Measurements from ENCODE around the gene GPR12. TPM values are rescaled to one million over a fixed set of nuclear protein-coding genes. Genes with fewer than 3 reads are reported as not detected.

The GPR12 gene
- total and polyA plus RNA-seq, 3 donors from 2014 or later, result 0.06 to 0.15 TPM; not detected in 1

DNA sequence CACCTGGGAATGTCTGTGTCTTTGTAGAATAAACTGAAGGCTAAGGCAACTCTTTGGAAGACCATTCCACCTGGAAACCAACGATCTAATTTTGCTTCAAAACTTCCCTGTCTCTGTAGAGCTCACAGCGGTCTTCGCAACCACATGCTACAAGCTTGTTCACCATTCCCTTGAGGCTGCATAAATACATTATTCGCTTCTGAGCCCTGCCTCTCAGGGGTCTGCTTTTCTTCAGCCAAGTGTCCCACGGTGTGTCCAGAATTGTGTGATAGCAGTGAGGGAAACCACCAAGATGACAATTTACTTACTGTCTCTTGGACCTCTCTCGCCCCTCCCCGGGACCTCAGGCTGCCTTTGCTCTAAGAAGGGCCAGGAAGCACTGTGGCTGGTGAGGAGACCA is 51.1 kb downstream of the GPR12 start:
- Histone ChIP-seq H3K27ac (no peak overlapping the region), H3K36me3 (ENCODE audit: low read depth, missing control alignments) (no peaks in the 10 kb centered on the region), H3K27me3 (no peaks in the 10 kb centered on the region), H3K9me3 (no peaks in the 10 kb centered on the region), H3K4me1 (no peaks in the 10 kb centered on the region), H3K4me3 (no peak overlapping the region)
- DNase-seq, result no peak
- intact Hi-C loops (cut with DNase I; ENCODE audit: low total_unique reads), result loop anchor here (5.0 kb wide), 1 partner anchor 218 kb away; no protein-coding TSS in a partner anchor
- TF ChIP-seq POLR2A (IDR thresholded peaks at IDR 0.05) (no peak), CTCF (IDR thresholded peaks at IDR 0.05) (no peak)
- 76 to 83% methylated on average over 7 of the region's 7 CpGs for WGBS, 2 donors

- no peak for TF ChIP-seq CTCF (IDR thresholded peaks at IDR 0.05)
- TF ChIP-seq POLR2A (IDR thresholded peaks at IDR 0.05), result no peak
- intact Hi-C loops (cut with DNase I; ENCODE audit: low total_unique reads), result loop anchor here (5.0 kb wide), 1 partner anchor 219 kb away; no protein-coding TSS in a partner anchor
- H3K4me3 ChIP-seq, result no peak overlapping the region
- H3K9me3 ChIP-seq, result no peaks in the 10 kb centered on the region
- no peaks in the 10 kb centered on the region for H3K36me3 ChIP-seq (ENCODE audit: low read depth, missing control alignments)
- no peaks in the 10 kb centered on the region for H3K4me1 ChIP-seq
- no peak for DNase-seq
- no peaks in the 10 kb centered on the region for H3K27me3 ChIP-seq
- H3K27ac ChIP-seq, result no peak overlapping the region
- WGBS, 2 donors, result 77 to 82% methylated on average over 6 of the region's 6 CpGs
These were observed 52.6 kb downstream of the GPR12 start for GRCh38 chr13:26708007-26708297.

DNA sequence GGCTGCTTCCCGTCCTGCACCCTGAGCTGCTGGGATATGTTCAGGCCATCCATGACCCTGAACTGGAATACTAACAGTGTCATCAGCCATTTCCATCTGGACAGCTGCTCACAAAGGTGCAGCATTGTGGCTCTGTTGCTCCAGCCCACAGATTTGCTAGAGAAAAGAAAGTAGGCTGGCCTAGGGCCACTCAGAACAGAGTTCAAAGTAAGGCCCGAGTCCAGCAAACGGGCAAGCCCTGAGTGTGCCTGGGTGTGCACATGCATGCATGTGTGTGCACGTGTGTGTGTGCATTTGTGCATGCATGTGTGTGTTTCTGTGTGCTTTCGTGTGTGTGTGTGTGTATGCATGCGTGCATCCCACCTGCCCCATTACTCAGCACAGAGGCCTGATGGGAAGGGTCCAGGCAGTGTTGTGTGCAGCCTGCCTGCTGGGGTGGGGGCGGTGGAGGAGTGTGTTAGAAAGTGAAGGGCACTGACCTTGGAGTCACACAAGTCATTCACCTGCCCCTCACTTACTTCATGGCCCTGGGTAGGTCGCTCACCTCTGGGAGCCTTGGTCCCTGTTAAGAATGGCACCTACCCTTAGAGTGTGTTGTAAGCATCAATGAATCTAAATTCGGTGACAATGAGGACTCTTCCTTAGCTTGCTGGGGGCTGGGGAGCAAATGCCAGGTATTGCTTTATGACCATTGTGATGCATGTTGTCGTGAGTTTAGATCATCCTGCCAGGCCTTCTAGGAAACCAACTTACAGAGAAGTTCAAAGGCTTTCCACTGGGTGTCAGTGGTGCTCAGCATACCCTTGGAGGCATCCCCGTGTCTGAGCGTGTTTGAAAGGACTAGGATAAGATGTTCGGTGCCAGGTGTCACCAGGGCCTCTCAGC is 53.2 kb downstream of the GPR12 start:
- Histone ChIP-seq H3K9me3 (no peaks in the 10 kb centered on the region), H3K27ac (no peak overlapping the region), H3K4me1 (no peaks in the 10 kb centered on the region), H3K36me3 (ENCODE audit: low read depth, missing control alignments) (no peaks in the 10 kb centered on the region), H3K4me3 (no peak overlapping the region), H3K27me3 (no peaks in the 10 kb centered on the region)
- DNase-seq, result peak; percentile 73
- TF ChIP-seq POLR2A (IDR thresholded peaks at IDR 0.05) (no peak), CTCF (IDR thresholded peaks at IDR 0.05) (peak; percentile 44 to 58 (median 53))
- 55 to 59% methylated on average over 8 to 13 of the region's 13 CpGs for WGBS, 2 donors
- intact Hi-C loops (cut with DNase I; ENCODE audit: low total_unique reads), result loop anchor here (5.0 kb wide), 1 partner anchor 220 kb away; no protein-coding TSS in a partner anchor

DNA sequence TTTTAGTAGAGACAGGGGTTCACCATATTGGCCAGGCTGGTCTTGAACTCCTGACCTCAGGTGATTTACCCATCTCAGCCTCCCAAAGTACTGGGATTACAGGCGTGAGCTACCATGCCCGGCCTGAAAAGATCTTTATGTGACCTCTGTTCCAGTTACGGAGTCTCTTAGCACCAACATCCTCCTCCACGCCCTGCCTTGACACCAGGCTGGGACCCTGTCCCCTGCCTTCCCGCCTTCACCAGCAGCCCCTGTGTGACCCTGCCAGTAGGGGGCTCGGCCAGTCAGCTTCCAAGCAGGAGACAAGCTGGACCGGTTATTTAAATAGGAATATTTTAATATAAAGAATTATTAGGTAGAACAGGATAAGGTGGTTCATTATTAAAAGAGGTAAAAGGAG is 54.2 kb downstream of the GPR12 start:
- no peak for TF ChIP-seq CTCF (IDR thresholded peaks at IDR 0.05)
- no peak for TF ChIP-seq POLR2A (IDR thresholded peaks at IDR 0.05)

More for the DNA sequence above, 54.2 kb downstream of the GPR12 start:
- no peaks in the 10 kb centered on the region for H3K4me1 ChIP-seq
- no peak overlapping the region for H3K4me3 ChIP-seq
- no peaks in the 10 kb centered on the region for H3K9me3 ChIP-seq
- no peak overlapping the region for H3K27ac ChIP-seq
- H3K27me3 ChIP-seq, result no peaks in the 10 kb centered on the region
- intact Hi-C loops (cut with DNase I; ENCODE audit: low total_unique reads), result loop anchor here (5.0 kb wide), 1 partner anchor 221 kb away; no protein-coding TSS in a partner anchor
- no peaks in the 10 kb centered on the region for H3K36me3 ChIP-seq (ENCODE audit: low read depth, missing control alignments)
- 64 to 68% methylated on average over 7 of the region's 7 CpGs for WGBS, 2 donors
- no peak for DNase-seq
